NT2/D1 (cell line): ENCODE data around the gene RBM24.

Experiments
- SUZ12 ChIP-seq: IDR thresholded peaks from 2 replicates; pipeline ENCODE4 v1.6.1; 2011; ENCODE audit not compliant: insufficient read length, insufficient read depth; ENCODE audit errors: extremely low read depth
- YY1 ChIP-seq: IDR thresholded peaks from 2 replicates; pipeline ENCODE4 v1.6.1; 2011; ENCODE audit not compliant: insufficient read length, insufficient read depth

DNA sequence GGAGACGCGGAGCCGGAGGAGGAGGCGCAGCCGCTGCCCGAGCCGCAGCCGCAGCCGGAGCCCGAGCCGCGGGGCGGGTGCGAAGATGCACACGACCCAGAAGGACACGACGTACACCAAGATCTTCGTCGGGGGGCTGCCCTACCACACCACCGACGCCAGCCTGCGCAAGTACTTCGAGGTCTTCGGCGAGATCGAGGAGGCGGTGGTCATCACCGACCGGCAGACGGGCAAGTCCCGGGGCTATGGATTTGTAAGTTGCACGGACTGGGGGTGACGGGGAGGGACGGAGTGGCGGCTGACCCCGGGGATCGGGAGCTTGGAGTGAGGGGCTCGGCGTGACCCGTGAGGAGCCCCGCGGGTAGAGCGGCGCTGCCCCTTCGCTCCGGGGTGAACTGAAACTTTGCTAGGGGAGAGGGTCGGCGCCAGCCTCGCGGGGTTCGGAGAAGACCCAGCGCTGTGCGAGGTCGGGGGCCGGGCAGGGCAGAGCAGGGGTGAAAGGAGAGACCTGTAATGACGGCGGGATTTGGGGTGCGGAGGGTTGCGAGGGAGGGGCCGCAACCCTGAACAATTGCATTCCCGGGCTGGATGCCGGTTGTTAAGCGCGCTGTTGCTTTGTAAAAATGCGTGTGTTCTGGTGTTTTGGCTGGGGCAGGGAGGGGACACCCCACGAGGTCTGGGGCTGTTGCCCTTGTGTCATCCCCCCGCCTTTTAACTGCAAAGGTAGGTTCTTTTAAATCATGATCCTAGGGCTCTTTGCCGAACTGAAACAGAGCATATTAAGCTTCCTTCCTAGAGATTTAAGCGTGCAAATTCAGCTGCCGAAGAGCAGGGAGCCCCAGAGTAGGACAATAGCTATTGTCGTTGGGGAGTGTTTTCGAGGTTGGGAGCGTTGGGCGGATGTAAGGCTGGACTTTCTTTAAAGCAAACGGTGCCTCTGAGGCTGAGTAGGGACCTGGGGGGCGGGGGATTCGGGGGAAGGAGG, 628 bp downstream of the RBM24 start:
- no peak for TF ChIP-seq SUZ12
- no peak for TF ChIP-seq YY1
